HCT116 (cell line): ENCODE results near the gene ZSCAN21. TPM values are rescaled to one million over a fixed set of nuclear protein-coding genes. Genes with fewer than 3 reads are reported as not detected.

Experiments used
- ATAC-seq: fragments of 200-7000 bp; cut with Tn5 transposase; 2 replicates; pipeline ENCODE4 v1.9.1; 2020; ENCODE audit warnings: mild to moderate bottlenecking, moderate library complexity
- BruUV-seq: library from RNA; stranded (reverse); fragments of 400-500 nt; replicated peaks from 2 replicates; lab custom pipeline; 2021; lab: Mats Ljungman, UMichigan
- CTCF ChIA-PET: fragments of 300-600 bp; sonication (Branson Sonifier 250); formaldehyde crosslinking; loops from one replicate; lab custom pipeline; 2021; ENCODE audit warnings: antibody characterized with exemption; lab: Charles Lee
- POLR2A ChIA-PET: fragments of 300-600, 350-600 bp; sonication (Branson Sonifier 250); formaldehyde crosslinking; loops from one replicate; lab custom pipeline; 2021; ENCODE audit warnings: antibody characterized with exemption; lab: Charles Lee
- RAD21 ChIA-PET, 2 experiments: fragments of 300-600 bp; sonication (Branson Sonifier 250); formaldehyde crosslinking; loops; one replicate each; lab custom pipeline; 2023; ENCODE audit warnings: low total read pairs in 2 of 2; ENCODE audit not compliant: uncharacterized antibody in 2 of 2, unreplicated experiment in 2 of 2, low non-redundant PET in 1 of 2; lab: Charles Lee
- DNase-seq: peaks from one replicate; pipeline ENCODE4 v3.0.0-alpha.2; 2010; ENCODE audit warnings: low read depth, low spot score
- H2AFZ ChIP-seq: fragments of 200-600 bp; shearing (Covaris generic), sonication (generic); 2 replicates; pipeline ENCODE4 v1.6.1; 2017; ENCODE audit warnings: low read depth, mixed run types, mixed read lengths, antibody characterized with exemption, low read length; ENCODE audit not compliant: poor library complexity, severe bottlenecking
- H3K27ac ChIP-seq: 2 replicates; pipeline ENCODE4 v1.5.1; 2012; ENCODE audit warnings: low read depth, low read length
- H3K27me3 ChIP-seq: fragments of 200-600 bp; sonication (generic); 2 replicates; pipeline ENCODE4 v1.6.1; 2016; ENCODE audit warnings: mixed run types, low read length, mixed read lengths; ENCODE audit not compliant: insufficient read depth
- H3K36me3 ChIP-seq, 2 experiments: fragments of 200-500 bp in 1 of 2; fragments of 200-600 bp in 1 of 2; sonication (Bioruptor generic) in 1 of 2; sonication (generic) in 1 of 2; 2 replicates each; pipeline versions ENCODE4 v1.5.1 to v1.6.1; 2014 to 2016; ENCODE audit warnings: low read length in 2 of 2, inconsistent platforms in 1 of 2, mixed read lengths in 1 of 2, mixed run types in 1 of 2; ENCODE audit not compliant: insufficient read depth in 2 of 2, control insufficient read depth in 1 of 2
- H3K4me1 ChIP-seq, 2 experiments: fragments of 200-600 bp in 1 of 2; sonication (generic) in 1 of 2; 2 replicates each; pipeline versions ENCODE4 v1.5.1 to v1.6.1; 2012 to 2017; ENCODE audit warnings: low read length in 2 of 2, inconsistent platforms in 1 of 2, mild to moderate bottlenecking in 1 of 2, mixed read lengths in 1 of 2, mixed run types in 1 of 2, moderate library complexity in 1 of 2; ENCODE audit not compliant: insufficient read depth in 2 of 2, control insufficient read depth in 1 of 2
- H3K4me2 ChIP-seq: fragments of 200-600 bp; sonication (generic); 2 replicates; pipeline ENCODE4 v1.6.1; 2017; ENCODE audit warnings: mixed run types, low read length, mixed read lengths
- H3K4me3 ChIP-seq, 2 experiments: fragments of 200-600 bp in 1 of 2; sonication (generic) in 1 of 2; replicated peaks in 1 of 2; 2 replicates each; pipeline ENCODE4 v1.5.1; 2011 to 2016; ENCODE audit warnings: low read length in 2 of 2, control low read depth in 1 of 2, low read depth in 1 of 2, mild to moderate bottlenecking in 1 of 2, mixed read lengths in 1 of 2, mixed run types in 1 of 2
- H3K79me2 ChIP-seq: fragments of 200-600 bp; sonication (generic); 2 replicates; pipeline ENCODE4 v1.6.1; 2017; ENCODE audit warnings: mild to moderate bottlenecking, mixed run types, low read length, moderate library complexity, mixed read lengths; ENCODE audit not compliant: insufficient read depth
- H3K9ac ChIP-seq: fragments of 200-600 bp; sonication (generic); 2 replicates; pipeline ENCODE4 v1.6.1; 2016; ENCODE audit warnings: low read length, mixed read lengths
- H3K9me2 ChIP-seq: fragments of 200-600 bp; sonication (generic), shearing (Covaris generic); 2 replicates; pipeline ENCODE4 v1.6.1; 2017; ENCODE audit warnings: mixed run types, mild to moderate bottlenecking, moderate library complexity; ENCODE audit not compliant: insufficient read depth
- H3K9me3 ChIP-seq, 2 experiments: fragments of 200-500 bp in 1 of 2; fragments of 200-600 bp in 1 of 2; sonication (Bioruptor generic) in 1 of 2; sonication (generic) in 1 of 2; 2 replicates each; pipeline ENCODE4 v1.6.1; 2014 to 2017; ENCODE audit warnings: low read length in 2 of 2, mixed read lengths in 2 of 2, inconsistent platforms in 1 of 2, low read depth in 1 of 2, mild to moderate bottlenecking in 1 of 2, mixed run types in 1 of 2, moderate library complexity in 1 of 2; ENCODE audit not compliant: control insufficient read depth in 1 of 2, insufficient read depth in 1 of 2
- H4K20me1 ChIP-seq: fragments of 200-600 bp; sonication (generic), shearing (Covaris generic); 2 replicates; pipeline ENCODE4 v1.6.1; 2017; ENCODE audit warnings: mixed run types, mild to moderate bottlenecking, moderate library complexity; ENCODE audit not compliant: insufficient read depth
- CEBPB ChIP-seq: IDR thresholded peaks from 2 replicates; pipeline ENCODE4 v1.6.1; 2012; ENCODE audit warnings: low read depth
- EGR1 ChIP-seq: IDR thresholded peaks from 2 replicates; pipeline ENCODE4 v1.6.1; 2012; ENCODE audit warnings: low read depth
- ELF1 ChIP-seq: IDR thresholded peaks from 2 replicates; pipeline ENCODE4 v1.6.1; 2012; ENCODE audit warnings: low read depth, borderline replicate concordance
- EZH2 ChIP-seq: fragments of 200-600 bp; sonication (generic); IDR thresholded peaks from 2 replicates; pipeline ENCODE4 v1.6.1; 2017; ENCODE audit warnings: antibody characterized with exemption, mixed run types
- JUND ChIP-seq: IDR thresholded peaks from 2 replicates; pipeline ENCODE4 v1.6.1; 2012
- POLR2A ChIP-seq: IDR thresholded peaks from 2 replicates; pipeline ENCODE4 v1.7.0; 2011; ENCODE audit warnings: borderline replicate concordance; ENCODE audit not compliant: insufficient read depth, insufficient read length; ENCODE audit errors: extremely low read depth
- POLR2AphosphoS5 ChIP-seq: IDR thresholded peaks from 2 replicates; pipeline ENCODE4 v1.6.1; 2011; ENCODE audit warnings: mild to moderate bottlenecking, low read depth, low read length, moderate library complexity
- RAD21 ChIP-seq: IDR thresholded peaks from 2 replicates; pipeline ENCODE4 v1.6.1; 2012; ENCODE audit warnings: low read depth, mild to moderate bottlenecking
- SIN3A ChIP-seq: IDR thresholded peaks from 2 replicates; pipeline ENCODE4 v1.6.1; 2012; ENCODE audit warnings: low read depth
- SP1 ChIP-seq: IDR thresholded peaks from 2 replicates; pipeline ENCODE4 v1.6.1; 2012; ENCODE audit warnings: low read depth
- SRF ChIP-seq: IDR thresholded peaks from 2 replicates; pipeline ENCODE4 v1.6.1; 2012; ENCODE audit warnings: low read depth
- YY1 ChIP-seq: IDR thresholded peaks from 2 replicates; pipeline ENCODE4 v1.6.1; 2011; ENCODE audit warnings: low read length, low read depth, moderate library complexity, mild to moderate bottlenecking; ENCODE audit not compliant: insufficient replicate concordance; ENCODE audit errors: extremely low read depth
- ZFX ChIP-seq: fragments of 450-650 bp; IDR thresholded peaks from 2 replicates; pipeline ENCODE4 v1.6.1; 2017
- intact Hi-C: fragments of 100-400 bp; cut with micrococcal nuclease; formaldehyde crosslinking; loops from 2 replicates; pipeline ENCODE4 v1.10.0; 2022
- total RNA-seq: library from RNA; stranded (reverse); gene quantifications from one replicate; pipeline ENCODE4 v1.2.1, GENCODE V29; 2021; ENCODE audit not compliant: unreplicated experiment
- TF ChIP-seq, protein P1 (sequence below), 3 experiments: fragments of 200-600 bp in 1 of 3; sonication (generic) in 1 of 3; IDR thresholded peaks in 2 of 3; conservative IDR thresholded peaks in 1 of 3; 2 replicates each; pipeline ENCODE4 v1.5.1; 2012 to 2017; ENCODE audit warnings: low read depth in 2 of 3, low read length in 2 of 3, antibody characterized with exemption in 1 of 3, borderline replicate concordance in 1 of 3, control low read depth in 1 of 3, mild to moderate bottlenecking in 1 of 3, mixed read lengths in 1 of 3, mixed run types in 1 of 3, moderate library complexity in 1 of 3; ENCODE audit not compliant: insufficient read depth in 1 of 3
- TF ChIP-seq, protein P2 (sequence below): IDR thresholded peaks from 2 replicates; pipeline ENCODE4 v1.6.1; 2012; ENCODE audit warnings: low read depth
- TF ChIP-seq, protein P3 (sequence below): IDR thresholded peaks from 2 replicates; pipeline ENCODE4 v1.6.1; 2012
- TF ChIP-seq, protein P4 (sequence below): IDR thresholded peaks from 2 replicates; pipeline ENCODE4 v1.6.1; 2012

ZSCAN21 gene
- total RNA-seq, 1 experiment from 2014 or later = 10.3 TPM

DNA sequence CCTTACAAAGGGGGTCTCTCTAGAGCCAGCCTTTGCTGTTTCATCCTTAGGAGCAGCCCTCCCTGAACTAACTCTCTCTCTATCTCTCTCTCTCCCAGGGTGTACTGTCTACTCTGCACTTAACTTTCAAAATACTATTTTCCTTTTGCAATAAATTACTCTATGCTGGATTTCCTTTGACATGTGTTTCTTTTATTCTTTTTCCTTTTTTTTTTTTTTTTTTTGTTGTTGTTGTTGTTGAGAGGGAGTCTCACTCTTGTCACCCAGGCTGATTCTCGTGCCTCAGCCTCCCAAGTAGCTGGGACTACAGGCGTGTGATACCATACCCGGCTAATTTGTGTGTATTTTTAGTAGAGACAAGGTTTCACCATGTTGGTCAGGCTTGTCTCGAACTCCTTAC is 33.4 kb downstream of the ZSCAN21 start:
- ATAC-seq = no peak
- Histone ChIP-seq H3K4me3 (peak overlapping the region in 1 of 2 experiments; percentile 77; a peak in 1 of 4 replicates), H3K9me3 (no peaks in the 10 kb centered on the region), H3K9ac (peak overlapping the region; percentile 83; the same call in 1 of the 2 replicates), H3K79me2 (peaks cover 34% of the 10 kb centered on the region), H4K20me1 (no peaks in the 10 kb centered on the region), H3K4me2 (peak overlapping the region; percentile 87), H3K27me3 (no peaks in the 10 kb centered on the region), H3K36me3 (peaks cover 15 to 18% of the 10 kb centered on the region in 2 experiments; a peak in 3 of 4 replicates), H2AFZ (peak overlapping the region; percentile 20), H3K27ac (no peak overlapping the region; the same call in 1 of the 2 replicates), H3K9me2 (no peaks in the 10 kb centered on the region), H3K4me1 (peaks cover 14 to 38% of the 10 kb centered on the region in 2 experiments)
- DNase-seq = no peak
- TF ChIP-seq SIN3A = no peak
- no peak for TF ChIP-seq RAD21
- TF ChIP-seq POLR2AphosphoS5 = no peak
- TF ChIP-seq, protein P1, sequence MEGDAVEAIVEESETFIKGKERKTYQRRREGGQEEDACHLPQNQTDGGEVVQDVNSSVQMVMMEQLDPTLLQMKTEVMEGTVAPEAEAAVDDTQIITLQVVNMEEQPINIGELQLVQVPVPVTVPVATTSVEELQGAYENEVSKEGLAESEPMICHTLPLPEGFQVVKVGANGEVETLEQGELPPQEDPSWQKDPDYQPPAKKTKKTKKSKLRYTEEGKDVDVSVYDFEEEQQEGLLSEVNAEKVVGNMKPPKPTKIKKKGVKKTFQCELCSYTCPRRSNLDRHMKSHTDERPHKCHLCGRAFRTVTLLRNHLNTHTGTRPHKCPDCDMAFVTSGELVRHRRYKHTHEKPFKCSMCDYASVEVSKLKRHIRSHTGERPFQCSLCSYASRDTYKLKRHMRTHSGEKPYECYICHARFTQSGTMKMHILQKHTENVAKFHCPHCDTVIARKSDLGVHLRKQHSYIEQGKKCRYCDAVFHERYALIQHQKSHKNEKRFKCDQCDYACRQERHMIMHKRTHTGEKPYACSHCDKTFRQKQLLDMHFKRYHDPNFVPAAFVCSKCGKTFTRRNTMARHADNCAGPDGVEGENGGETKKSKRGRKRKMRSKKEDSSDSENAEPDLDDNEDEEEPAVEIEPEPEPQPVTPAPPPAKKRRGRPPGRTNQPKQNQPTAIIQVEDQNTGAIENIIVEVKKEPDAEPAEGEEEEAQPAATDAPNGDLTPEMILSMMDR (IDR thresholded peaks at IDR 0.05 in 2 of 3, conservative IDR thresholded peaks at IDR 0.05 in 1 of 3; ENCODE audit: borderline replicate concordance in 1 of 3, insufficient read depth in 1 of 3, low read depth in 2 of 3, low read length in 2 of 3) = no peak
- no peak for TF ChIP-seq CEBPB
- TF ChIP-seq JUND = no peak
- TF ChIP-seq POLR2A = no peak
- TF ChIP-seq ELF1 = no peak
- TF ChIP-seq SP1 = no peak
- no peak for TF ChIP-seq ZFX
- TF ChIP-seq, protein P2, sequence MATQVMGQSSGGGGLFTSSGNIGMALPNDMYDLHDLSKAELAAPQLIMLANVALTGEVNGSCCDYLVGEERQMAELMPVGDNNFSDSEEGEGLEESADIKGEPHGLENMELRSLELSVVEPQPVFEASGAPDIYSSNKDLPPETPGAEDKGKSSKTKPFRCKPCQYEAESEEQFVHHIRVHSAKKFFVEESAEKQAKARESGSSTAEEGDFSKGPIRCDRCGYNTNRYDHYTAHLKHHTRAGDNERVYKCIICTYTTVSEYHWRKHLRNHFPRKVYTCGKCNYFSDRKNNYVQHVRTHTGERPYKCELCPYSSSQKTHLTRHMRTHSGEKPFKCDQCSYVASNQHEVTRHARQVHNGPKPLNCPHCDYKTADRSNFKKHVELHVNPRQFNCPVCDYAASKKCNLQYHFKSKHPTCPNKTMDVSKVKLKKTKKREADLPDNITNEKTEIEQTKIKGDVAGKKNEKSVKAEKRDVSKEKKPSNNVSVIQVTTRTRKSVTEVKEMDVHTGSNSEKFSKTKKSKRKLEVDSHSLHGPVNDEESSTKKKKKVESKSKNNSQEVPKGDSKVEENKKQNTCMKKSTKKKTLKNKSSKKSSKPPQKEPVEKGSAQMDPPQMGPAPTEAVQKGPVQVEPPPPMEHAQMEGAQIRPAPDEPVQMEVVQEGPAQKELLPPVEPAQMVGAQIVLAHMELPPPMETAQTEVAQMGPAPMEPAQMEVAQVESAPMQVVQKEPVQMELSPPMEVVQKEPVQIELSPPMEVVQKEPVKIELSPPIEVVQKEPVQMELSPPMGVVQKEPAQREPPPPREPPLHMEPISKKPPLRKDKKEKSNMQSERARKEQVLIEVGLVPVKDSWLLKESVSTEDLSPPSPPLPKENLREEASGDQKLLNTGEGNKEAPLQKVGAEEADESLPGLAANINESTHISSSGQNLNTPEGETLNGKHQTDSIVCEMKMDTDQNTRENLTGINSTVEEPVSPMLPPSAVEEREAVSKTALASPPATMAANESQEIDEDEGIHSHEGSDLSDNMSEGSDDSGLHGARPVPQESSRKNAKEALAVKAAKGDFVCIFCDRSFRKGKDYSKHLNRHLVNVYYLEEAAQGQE = no peak
- no peak for TF ChIP-seq SRF
- no peak for TF ChIP-seq EZH2
- TF ChIP-seq, protein P3, sequence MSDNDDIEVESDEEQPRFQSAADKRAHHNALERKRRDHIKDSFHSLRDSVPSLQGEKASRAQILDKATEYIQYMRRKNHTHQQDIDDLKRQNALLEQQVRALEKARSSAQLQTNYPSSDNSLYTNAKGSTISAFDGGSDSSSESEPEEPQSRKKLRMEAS = no peak
- TF ChIP-seq, protein P4, sequence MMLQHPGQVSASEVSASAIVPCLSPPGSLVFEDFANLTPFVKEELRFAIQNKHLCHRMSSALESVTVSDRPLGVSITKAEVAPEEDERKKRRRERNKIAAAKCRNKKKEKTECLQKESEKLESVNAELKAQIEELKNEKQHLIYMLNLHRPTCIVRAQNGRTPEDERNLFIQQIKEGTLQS = no peak
- no peak for TF ChIP-seq YY1
- TF ChIP-seq EGR1 = no peak
- BruUV-seq = no TSS peak
- POLR2A ChIA-PET = interaction anchor here (0.7 to 1.7 kb wide), 5 partner anchors 15 to 169 kb away, joined by 3 to 18 read pairs (median 4); partner anchors contain the start of genes AP4M1, LAMTOR4 and MCM7
- intact Hi-C loops = no loop called here
- RAD21 ChIA-PET = interaction anchor here (0.6 to 1.0 kb wide), 3 partner anchors 19 to 325 kb away, joined by 3 read pairs; no protein-coding TSS in a partner anchor
- CTCF ChIA-PET = interaction anchor here (0.8 to 1.5 kb wide), 6 partner anchors 19 to 611 kb away, joined by 3 to 6 read pairs (median 4); partner anchors contain the start of genes AP4M1, GJC3 and MBLAC1
